ENCODE data around the gene PACRG. TPM values are rescaled to one million over a fixed set of nuclear protein-coding genes. Genes with fewer than 3 reads are reported as not detected.

The PACRG gene
- total RNA-seq, 1 donor from 2014 or later, result 1.2 TPM

- H3K27me3 Mint-ChIP-seq (ENCODE audit: unreplicated experiment), result no peaks in the 10 kb centered on the region
- H3K4me1 Mint-ChIP-seq (ENCODE audit: unreplicated experiment), result no peaks in the 10 kb centered on the region
- no peak for DNase-seq (ENCODE audit: extremely low spot score, unreplicated experiment)
- no peaks in the 10 kb centered on the region for H3K36me3 Mint-ChIP-seq (ENCODE audit: unreplicated experiment)
- no peak overlapping the region for H3K27ac Mint-ChIP-seq (ENCODE audit: unreplicated experiment)
- no peak for TF ChIP-seq CTCF (IDR thresholded peaks at IDR 0.05)
- H3K9me3 Mint-ChIP-seq (ENCODE audit: unreplicated experiment), result peaks cover 2% of the 10 kb centered on the region
- H3K4me3 Mint-ChIP-seq (ENCODE audit: unreplicated experiment), result no peak overlapping the region
These were observed 23.6 kb downstream of the PACRG start for GRCh38 chr6:162751211-162751859.

GRCh38 chr6:162753775-162754174 is 26.0 kb downstream of the PACRG start:
- Mint-ChIP-seq H3K9me3 (ENCODE audit: unreplicated experiment) (peaks cover 6% of the 10 kb centered on the region), H3K4me1 (ENCODE audit: unreplicated experiment) (no peaks in the 10 kb centered on the region), H3K27ac (ENCODE audit: unreplicated experiment) (no peak overlapping the region), H3K4me3 (ENCODE audit: unreplicated experiment) (no peak overlapping the region), H3K36me3 (ENCODE audit: unreplicated experiment) (no peaks in the 10 kb centered on the region), H3K27me3 (ENCODE audit: unreplicated experiment) (no peaks in the 10 kb centered on the region)
- no peak for DNase-seq (ENCODE audit: extremely low spot score, unreplicated experiment)
- TF ChIP-seq CTCF (IDR thresholded peaks at IDR 0.05), result no peak

GRCh38 chr6:162770136-162770535 is 42.4 kb downstream of the PACRG start:
- Mint-ChIP-seq H3K27me3 (ENCODE audit: unreplicated experiment) (peaks cover 9% of the 10 kb centered on the region), H3K27ac (ENCODE audit: unreplicated experiment) (no peak overlapping the region), H3K4me3 (ENCODE audit: unreplicated experiment) (no peak overlapping the region), H3K9me3 (ENCODE audit: unreplicated experiment) (peaks cover 4% of the 10 kb centered on the region), H3K4me1 (ENCODE audit: unreplicated experiment) (no peaks in the 10 kb centered on the region), H3K36me3 (ENCODE audit: unreplicated experiment) (peaks cover 2% of the 10 kb centered on the region)
- no peak for DNase-seq (ENCODE audit: extremely low spot score, unreplicated experiment)
- TF ChIP-seq CTCF (IDR thresholded peaks at IDR 0.05), result no peak

GRCh38 chr6:162770955-162771354 is 43.2 kb downstream of the PACRG start:
- DNase-seq (ENCODE audit: extremely low spot score, unreplicated experiment), result no peak
- TF ChIP-seq CTCF (IDR thresholded peaks at IDR 0.05), result no peak
- Mint-ChIP-seq H3K27ac (ENCODE audit: unreplicated experiment) (no peak overlapping the region), H3K4me1 (ENCODE audit: unreplicated experiment) (no peaks in the 10 kb centered on the region), H3K4me3 (ENCODE audit: unreplicated experiment) (no peak overlapping the region), H3K9me3 (ENCODE audit: unreplicated experiment) (peaks cover 4% of the 10 kb centered on the region), H3K27me3 (ENCODE audit: unreplicated experiment) (peaks cover 9% of the 10 kb centered on the region), H3K36me3 (ENCODE audit: unreplicated experiment) (peaks cover 2% of the 10 kb centered on the region)

GRCh38 chr6:162772466-162772865 is 44.7 kb downstream of the PACRG start:
- Mint-ChIP-seq H3K9me3 (ENCODE audit: unreplicated experiment) (peaks cover 4% of the 10 kb centered on the region), H3K4me1 (ENCODE audit: unreplicated experiment) (no peaks in the 10 kb centered on the region), H3K36me3 (ENCODE audit: unreplicated experiment) (no peaks in the 10 kb centered on the region), H3K4me3 (ENCODE audit: unreplicated experiment) (no peak overlapping the region), H3K27ac (ENCODE audit: unreplicated experiment) (no peak overlapping the region), H3K27me3 (ENCODE audit: unreplicated experiment) (peaks cover 7% of the 10 kb centered on the region)
- no peak for TF ChIP-seq CTCF (IDR thresholded peaks at IDR 0.05)
- no peak for DNase-seq (ENCODE audit: extremely low spot score, unreplicated experiment)

Data from osteocyte (in vitro differentiated cells).